NK-92 (cell line): ENCODE measurements around the gene CKS2.

Experiments
- DNase-seq: peaks from one replicate; lab custom pipeline; 2025; ENCODE audit not compliant: unreplicated experiment; lab: John Stamatoyannopoulos, UW

Gene CKS2

GRCh38 chr9:89346696-89347095 is 35.7 kb downstream of the CKS2 start:
- no peak for DNase-seq

GRCh38 chr9:89347651-89348050 is 36.7 kb downstream of the CKS2 start:
- no peak for DNase-seq

GRCh38 chr9:89349607-89350006 is 38.6 kb downstream of the CKS2 start:
- no peak for DNase-seq

- no peak for DNase-seq
Observed at GRCh38 chr9:89350988-89351557, 40.1 kb downstream of the CKS2 start.

GRCh38 chr9:89351584-89352300 is 40.7 kb downstream of the CKS2 start:
- DNase-seq = no peak

- no peak for DNase-seq
Observed at GRCh38 chr9:89352451-89352850, 41.5 kb downstream of the CKS2 start.

- DNase-seq = no peak
Observed at GRCh38 chr9:89352874-89353649, 42.1 kb downstream of the CKS2 start.

- no peak for DNase-seq
Observed at GRCh38 chr9:89353989-89354388, 43.0 kb downstream of the CKS2 start.

GRCh38 chr9:89354471-89354870 is 43.5 kb downstream of the CKS2 start:
- no peak for DNase-seq

GRCh38 chr9:89356782-89357181 is 45.8 kb downstream of the CKS2 start:
- no peak for DNase-seq

- no peak for DNase-seq
Observed at GRCh38 chr9:89357331-89358197, 46.6 kb downstream of the CKS2 start.

GRCh38 chr9:89358376-89358916 is 47.5 kb downstream of the CKS2 start:
- no peak for DNase-seq

- DNase-seq = no peak
Observed at GRCh38 chr9:89358985-89359384, 48.0 kb downstream of the CKS2 start.

GRCh38 chr9:89359751-89360261 is 48.8 kb downstream of the CKS2 start:
- no peak for DNase-seq

GRCh38 chr9:89360465-89360864 is 49.5 kb downstream of the CKS2 start:
- DNase-seq = no peak

GRCh38 chr9:89361031-89361430 is 50.0 kb downstream of the CKS2 start:
- no peak for DNase-seq

GRCh38 chr9:89361816-89362646 is 51.0 kb downstream of the CKS2 start:
- no peak for DNase-seq

- DNase-seq = no peak
Observed at GRCh38 chr9:89362647-89363310, 51.8 kb downstream of the CKS2 start.

GRCh38 chr9:89363311-89363670 is 52.3 kb downstream of the CKS2 start:
- no peak for DNase-seq
